SK-N-SH (cell line): ENCODE results near the gene GBX1. TPM values are rescaled to one million over a fixed set of nuclear protein-coding genes. Genes with fewer than 3 reads are reported as not detected.

Source experiments
- CTCF ChIA-PET: fragments of 300-600, 350-600 bp; formaldehyde crosslinking; extraction: SDS; loops from one replicate; lab custom pipeline; 2021; lab: Yijun Ruan, JAX
- POLR2A ChIA-PET: fragments of 350-600 bp; sonication (Branson Sonifier 250); formaldehyde crosslinking; extraction: SDS; loops from one replicate; lab custom pipeline; 2020; ENCODE audit warnings: antibody characterized with exemption, inconsistent platforms; lab: Yijun Ruan, JAX
- DNase-seq: peaks from one replicate; pipeline ENCODE4 v3.0.0; 2012
- H2AFZ ChIP-seq: fragments of 200-600 bp; sonication (generic); 2 replicates; pipeline ENCODE4 v1.8.1; 2016; ENCODE audit warnings: antibody characterized with exemption, mild to moderate bottlenecking, low read depth
- H3F3A ChIP-seq: fragments of 200-600 bp; sonication (generic); replicated peaks from 2 replicates; pipeline ENCODE3; 2016; ENCODE audit warnings: antibody characterized with exemption, mild to moderate bottlenecking; ENCODE audit not compliant: insufficient read depth
- H3K27ac ChIP-seq, 2 experiments: fragments of 200-500 bp in 1 of 2; fragments of 200-600 bp in 1 of 2; sonication (Bioruptor generic) in 1 of 2; sonication (generic), shearing (Covaris generic) in 1 of 2; 2 replicates each; pipeline versions ENCODE4 v1.5.1 to v1.6.1; 2014 to 2016; ENCODE audit warnings: low read depth in 2 of 2, inconsistent platforms in 1 of 2, low read length in 1 of 2, mild to moderate bottlenecking in 1 of 2, mixed read lengths in 1 of 2
- H3K27me3 ChIP-seq: fragments of 200-600 bp; sonication (generic), shearing (Covaris generic); 2 replicates; pipeline ENCODE4 v1.6.1; 2016; ENCODE audit warnings: mixed run types; ENCODE audit not compliant: insufficient read depth
- H3K36me3 ChIP-seq, 2 experiments: fragments of 200-500 bp in 1 of 2; fragments of 200-600 bp in 1 of 2; sonication (Bioruptor generic) in 1 of 2; sonication (generic) in 1 of 2; replicated peaks in 1 of 2; 2 replicates each; pipeline versions ENCODE3 to v1.5.1; 2014 to 2016; ENCODE audit warnings: low read length in 1 of 2, mild to moderate bottlenecking in 1 of 2; ENCODE audit not compliant: insufficient read depth in 2 of 2, control insufficient read depth in 1 of 2
- H3K4me1 ChIP-seq, 2 experiments: fragments of 200-500 bp in 1 of 2; fragments of 200-600 bp in 1 of 2; sonication (Bioruptor generic) in 1 of 2; sonication (generic), shearing (Covaris generic) in 1 of 2; 2 replicates each; pipeline versions ENCODE4 v1.5.1 to v1.6.1; 2014 to 2016; ENCODE audit warnings: low read depth in 1 of 2, low read length in 1 of 2, mixed run types in 1 of 2; ENCODE audit not compliant: insufficient read depth in 2 of 2, control insufficient read depth in 1 of 2
- H3K4me2 ChIP-seq: fragments of 200-600 bp; sonication (generic), shearing (Covaris generic); 2 replicates; pipeline ENCODE4 v1.6.1; 2017; ENCODE audit warnings: mixed run types
- H3K4me3 ChIP-seq, 2 experiments: fragments of 200-500 bp in 1 of 2; fragments of 200-600 bp in 1 of 2; sonication (Bioruptor generic) in 1 of 2; sonication (generic), shearing (Covaris generic) in 1 of 2; 2 replicates each; pipeline versions ENCODE4 v1.5.1 to v1.8.1; 2014 to 2016; ENCODE audit warnings: low read depth in 2 of 2, inconsistent platforms in 1 of 2, low read length in 1 of 2, mild to moderate bottlenecking in 1 of 2, mixed read lengths in 1 of 2, moderate library complexity in 1 of 2
- H3K79me2 ChIP-seq: fragments of 200-600 bp; sonication (generic); 2 replicates; pipeline ENCODE4 v1.8.1; 2017; ENCODE audit warnings: mild to moderate bottlenecking; ENCODE audit not compliant: insufficient read depth
- H3K9ac ChIP-seq: fragments of 200-600 bp; sonication (generic); 2 replicates; pipeline ENCODE4 v1.6.1; 2017; ENCODE audit warnings: mixed run types
- H3K9me2 ChIP-seq: fragments of 200-600 bp; sonication (generic); 2 replicates; pipeline ENCODE4 v1.6.1; 2017; ENCODE audit warnings: mixed run types
- H3K9me3 ChIP-seq: fragments of 200-600 bp; sonication (generic); 2 replicates; pipeline ENCODE4 v1.6.1; 2017; ENCODE audit warnings: mixed run types, mild to moderate bottlenecking, moderate library complexity
- H4K20me1 ChIP-seq: fragments of 200-600 bp; sonication (generic); 2 replicates; pipeline ENCODE4 v1.6.1; 2017; ENCODE audit warnings: mild to moderate bottlenecking, mixed run types; ENCODE audit not compliant: insufficient read depth
- FOSL2 ChIP-seq: IDR thresholded peaks from 2 replicates; pipeline ENCODE4 v1.4.0; 2012; ENCODE audit warnings: low read depth, mild to moderate bottlenecking, moderate library complexity, borderline replicate concordance
- FOXJ3 ChIP-seq: sonication (generic); formaldehyde crosslinking; IDR thresholded peaks from 2 replicates; pipeline ENCODE4 v1.5.1; 2020; ENCODE audit warnings: mild to moderate bottlenecking, missing genetic modification reagents
- GABPA ChIP-seq: IDR thresholded peaks from 2 replicates; pipeline ENCODE4 v1.4.0; 2012; ENCODE audit warnings: low read depth, mild to moderate bottlenecking
- MEF2A ChIP-seq: IDR thresholded peaks from 2 replicates; pipeline ENCODE4 v1.4.0; 2012; ENCODE audit warnings: low read depth, borderline replicate concordance
- RFX5 ChIP-seq: IDR thresholded peaks from 2 replicates; pipeline ENCODE4 v1.6.1; 2012; ENCODE audit warnings: mild to moderate bottlenecking, improper control_type of control experiment, low read length
- RXRA ChIP-seq: IDR thresholded peaks from 2 replicates; pipeline ENCODE4 v1.4.0; 2012; ENCODE audit warnings: low read depth, mild to moderate bottlenecking, borderline replicate concordance
- TAF1 ChIP-seq: IDR thresholded peaks from 2 replicates; pipeline ENCODE4 v1.6.1; 2012; ENCODE audit warnings: low read depth, mild to moderate bottlenecking, low read length, moderate library complexity, borderline replicate concordance
- TCF12 ChIP-seq: IDR thresholded peaks from 2 replicates; pipeline ENCODE4 v1.4.0; 2012
- USF1 ChIP-seq: IDR thresholded peaks from 2 replicates; pipeline ENCODE4 v1.4.0; 2012; ENCODE audit warnings: low read depth, borderline replicate concordance
- YY1 ChIP-seq: IDR thresholded peaks from 2 replicates; pipeline ENCODE4 v1.4.0; 2012; ENCODE audit warnings: low read depth, mild to moderate bottlenecking
- ZBTB33 ChIP-seq: IDR thresholded peaks from 2 replicates; pipeline ENCODE4 v1.4.0; 2012; ENCODE audit warnings: low read depth, borderline replicate concordance
- WGBS: methylation state at CpG from one replicate; pipeline ENCODE4 v1.1.6; 2017; ENCODE audit warnings: low lambda C conversion rate; 5-methylcytosine and 5-hydroxymethylcytosine counted together
- polyA plus RNA-seq, 3 experiments: library from polyadenylated mRNA; depleted of rRNA; stranded (reverse); fragments of >200 nt; gene quantifications; 2 replicates each; pipeline ENCODE4 v1.2.3, GENCODE V29; 2012
- TF ChIP-seq, protein P1 (sequence below): IDR thresholded peaks from 2 replicates; pipeline ENCODE4 v1.6.1; 2012; ENCODE audit warnings: mild to moderate bottlenecking, low read depth, low read length, moderate library complexity

GBX1 gene
- polyA plus RNA-seq, 1 of the 3 experiments (the other 2 are of a cell fraction): not detected

GRCh38 chr7:151187409-151188251 is 20.1 kb upstream of the GBX1 start (continued):
- TF ChIP-seq GABPA: no peak
- TF ChIP-seq, all 33 proteins: peak for 0

DNA sequence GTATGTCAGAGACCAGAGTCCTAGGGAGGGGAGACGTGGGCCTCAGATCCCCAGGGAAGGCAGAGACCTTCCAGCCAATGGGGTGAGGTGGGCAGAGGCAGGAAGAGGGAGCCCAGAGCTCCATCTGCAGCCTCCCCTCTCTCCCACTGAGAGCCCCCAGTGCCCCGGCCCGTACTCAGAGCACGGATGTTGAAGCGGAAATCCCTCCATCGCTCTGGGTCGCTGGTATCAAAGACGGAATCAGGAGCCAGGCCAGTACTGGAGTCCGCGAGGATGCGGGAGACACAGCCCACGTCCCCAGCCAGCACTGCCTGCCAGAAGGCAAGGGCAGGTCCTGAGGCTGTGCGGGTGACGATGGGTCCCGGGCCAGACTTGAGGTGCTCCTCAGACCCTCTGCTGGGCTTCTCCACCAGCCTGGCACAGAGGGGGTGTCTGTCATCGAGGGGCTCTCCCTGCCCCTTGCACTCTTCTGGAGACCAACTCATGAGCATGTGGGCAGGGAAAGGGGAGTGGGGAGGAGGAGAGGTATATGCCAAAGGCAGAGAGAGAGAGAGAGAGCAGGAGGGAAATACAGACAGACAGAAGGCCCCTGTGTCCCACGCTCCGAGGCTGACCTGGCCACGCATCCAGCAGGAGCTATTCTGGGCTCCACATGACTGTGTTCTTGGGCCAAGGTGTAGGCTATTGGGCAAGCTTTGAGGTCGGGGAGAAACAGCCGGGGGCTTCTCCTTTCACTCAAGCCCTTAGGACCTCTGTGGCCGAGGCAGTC is 19.3 kb upstream of the GBX1 start, which contains the start of gene ASB10:
TSS of gene ASB10 (minus strand) at position 611 of the 769 bp plus-strand sequence. CDS start at position 491, 120 bp downstream.
- no peak within 1 kb of the TSS for H3K4me2 ChIP-seq
- H3K4me1 ChIP-seq: no peaks in the 10 kb centered on the region
- H3K79me2 ChIP-seq: no peaks in the 10 kb centered on the region
- TF ChIP-seq, protein P1, sequence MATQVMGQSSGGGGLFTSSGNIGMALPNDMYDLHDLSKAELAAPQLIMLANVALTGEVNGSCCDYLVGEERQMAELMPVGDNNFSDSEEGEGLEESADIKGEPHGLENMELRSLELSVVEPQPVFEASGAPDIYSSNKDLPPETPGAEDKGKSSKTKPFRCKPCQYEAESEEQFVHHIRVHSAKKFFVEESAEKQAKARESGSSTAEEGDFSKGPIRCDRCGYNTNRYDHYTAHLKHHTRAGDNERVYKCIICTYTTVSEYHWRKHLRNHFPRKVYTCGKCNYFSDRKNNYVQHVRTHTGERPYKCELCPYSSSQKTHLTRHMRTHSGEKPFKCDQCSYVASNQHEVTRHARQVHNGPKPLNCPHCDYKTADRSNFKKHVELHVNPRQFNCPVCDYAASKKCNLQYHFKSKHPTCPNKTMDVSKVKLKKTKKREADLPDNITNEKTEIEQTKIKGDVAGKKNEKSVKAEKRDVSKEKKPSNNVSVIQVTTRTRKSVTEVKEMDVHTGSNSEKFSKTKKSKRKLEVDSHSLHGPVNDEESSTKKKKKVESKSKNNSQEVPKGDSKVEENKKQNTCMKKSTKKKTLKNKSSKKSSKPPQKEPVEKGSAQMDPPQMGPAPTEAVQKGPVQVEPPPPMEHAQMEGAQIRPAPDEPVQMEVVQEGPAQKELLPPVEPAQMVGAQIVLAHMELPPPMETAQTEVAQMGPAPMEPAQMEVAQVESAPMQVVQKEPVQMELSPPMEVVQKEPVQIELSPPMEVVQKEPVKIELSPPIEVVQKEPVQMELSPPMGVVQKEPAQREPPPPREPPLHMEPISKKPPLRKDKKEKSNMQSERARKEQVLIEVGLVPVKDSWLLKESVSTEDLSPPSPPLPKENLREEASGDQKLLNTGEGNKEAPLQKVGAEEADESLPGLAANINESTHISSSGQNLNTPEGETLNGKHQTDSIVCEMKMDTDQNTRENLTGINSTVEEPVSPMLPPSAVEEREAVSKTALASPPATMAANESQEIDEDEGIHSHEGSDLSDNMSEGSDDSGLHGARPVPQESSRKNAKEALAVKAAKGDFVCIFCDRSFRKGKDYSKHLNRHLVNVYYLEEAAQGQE: no peak
- TF ChIP-seq ZBTB33 (no peak), RXRA (no peak), MEF2A (no peak), RFX5 (no peak), YY1 (no peak), USF1 (no peak), FOXJ3 (CRISPR knock-in tag) (no peak), TAF1 (no peak), TCF12 (no peak), FOSL2 (no peak)
- H3K27ac ChIP-seq: no peak within 1 kb of the TSS
- no peaks in the 10 kb centered on the region for H4K20me1 ChIP-seq
- POLR2A ChIA-PET: interaction anchor here (0.7 kb wide), 1 partner anchor 22 kb away, joined by 3 read pairs; no protein-coding TSS in a partner anchor
- H2AFZ ChIP-seq: no peak within 1 kb of the TSS
- no peaks in the 10 kb centered on the region for H3K9me2 ChIP-seq
- CTCF ChIA-PET: interaction anchor here (1.2 to 1.6 kb wide), 3 partner anchors 26 to 63 kb away, joined by 4 to 6 read pairs (median 5); no protein-coding TSS in a partner anchor
- DNase-seq: no peak
- no peaks in the 10 kb centered on the region for H3K36me3 ChIP-seq
- peaks cover 54% of the 10 kb centered on the region for H3K27me3 ChIP-seq
- WGBS: 72% methylated on average over 22 of the region's 22 CpGs
- H3F3A ChIP-seq: no peaks in the 10 kb centered on the region
- no peak within 1 kb of the TSS for H3K9ac ChIP-seq
- H3K9me3 ChIP-seq: no peaks in the 10 kb centered on the region
- no peak within 1 kb of the TSS for H3K4me3 ChIP-seq
